LNCAP (cell line): ENCODE results near the gene KIAA1210.
A peak's percentile ranks its signal among the peaks of the same experiment; 100 is the strongest.

Experiments
- CTCF ChIP-seq: fragments of 450-650 bp; IDR thresholded peaks from 2 replicates; pipeline ENCODE4 v1.5.1; 2017; ENCODE audit warnings: mild to moderate bottlenecking

The KIAA1210 gene

GRCh38 chrX:119073911-119074310 lies 53.7 kb downstream of the KIAA1210 start:
- TF ChIP-seq CTCF: no peak

- no peak for TF ChIP-seq CTCF
These were observed 54.3 kb downstream of the KIAA1210 start for GRCh38 chrX:119073200-119073905.

GRCh38 chrX:119072744-119073143 lies 54.9 kb downstream of the KIAA1210 start, which contains the start of gene CT47C1:
CT47C1 (plus strand) TSS chrX:119072993; CDS start chrX:119073226, 233 bp downstream.
- no peak for TF ChIP-seq CTCF

GRCh38 chrX:119071381-119071780 lies 56.2 kb downstream of the KIAA1210 start:
- TF ChIP-seq CTCF: no peak

- no peak for TF ChIP-seq CTCF
These were observed 57.9 kb downstream of the KIAA1210 start for GRCh38 chrX:119069762-119070161.

GRCh38 chrX:119069128-119069527 lies 58.5 kb downstream of the KIAA1210 start:
- no peak for TF ChIP-seq CTCF

GRCh38 chrX:119067023-119067739 lies 60.4 kb downstream of the KIAA1210 start:
- peak; percentile 60 for TF ChIP-seq CTCF
